Measurements from ENCODE around the gene PLK2. TPM values are rescaled to one million over a fixed set of nuclear protein-coding genes. Genes with fewer than 3 reads are reported as not detected.

Gene PLK2
- total RNA-seq, 4 donors from 2014 or later, result 18.2 to 61.4 (median 36.4) TPM

DNA sequence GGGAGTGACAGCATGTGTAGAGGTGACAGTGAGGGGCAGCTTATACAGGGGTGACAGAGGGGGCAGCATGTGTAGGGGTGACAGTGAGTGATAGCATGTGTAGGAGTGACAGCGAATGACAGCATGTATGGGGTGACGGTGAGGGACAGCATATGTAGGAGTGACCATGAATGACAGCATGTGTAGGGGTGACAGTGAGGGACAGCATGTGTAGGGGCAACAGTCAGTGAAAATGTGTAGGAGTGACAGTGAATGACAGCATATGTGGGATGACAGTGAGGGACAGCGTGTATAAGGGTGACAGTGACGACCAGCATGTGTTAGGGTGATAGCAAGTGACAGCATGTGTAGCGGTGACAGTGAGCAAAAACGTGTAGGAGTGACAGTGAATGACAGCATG is 21.9 kb upstream of the PLK2 start:
- H3K27ac ChIP-seq, result no peak overlapping the region
- H3K4me3 ChIP-seq, result no peak overlapping the region
- 80 to 89% methylated on average over 6 of the region's 6 CpGs for WGBS, 2 donors (ENCODE audit: low coverage in 1 of 2)
- no peaks in the 10 kb centered on the region for H3K4me1 ChIP-seq
- TF ChIP-seq, protein P1, sequence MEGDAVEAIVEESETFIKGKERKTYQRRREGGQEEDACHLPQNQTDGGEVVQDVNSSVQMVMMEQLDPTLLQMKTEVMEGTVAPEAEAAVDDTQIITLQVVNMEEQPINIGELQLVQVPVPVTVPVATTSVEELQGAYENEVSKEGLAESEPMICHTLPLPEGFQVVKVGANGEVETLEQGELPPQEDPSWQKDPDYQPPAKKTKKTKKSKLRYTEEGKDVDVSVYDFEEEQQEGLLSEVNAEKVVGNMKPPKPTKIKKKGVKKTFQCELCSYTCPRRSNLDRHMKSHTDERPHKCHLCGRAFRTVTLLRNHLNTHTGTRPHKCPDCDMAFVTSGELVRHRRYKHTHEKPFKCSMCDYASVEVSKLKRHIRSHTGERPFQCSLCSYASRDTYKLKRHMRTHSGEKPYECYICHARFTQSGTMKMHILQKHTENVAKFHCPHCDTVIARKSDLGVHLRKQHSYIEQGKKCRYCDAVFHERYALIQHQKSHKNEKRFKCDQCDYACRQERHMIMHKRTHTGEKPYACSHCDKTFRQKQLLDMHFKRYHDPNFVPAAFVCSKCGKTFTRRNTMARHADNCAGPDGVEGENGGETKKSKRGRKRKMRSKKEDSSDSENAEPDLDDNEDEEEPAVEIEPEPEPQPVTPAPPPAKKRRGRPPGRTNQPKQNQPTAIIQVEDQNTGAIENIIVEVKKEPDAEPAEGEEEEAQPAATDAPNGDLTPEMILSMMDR (IDR thresholded peaks at IDR 0.05), result no peak
- no peaks in the 10 kb centered on the region for H3K36me3 ChIP-seq
- peaks cover 12% of the 10 kb centered on the region for H3K27me3 ChIP-seq
- no peak for ATAC-seq
- no peaks in the 10 kb centered on the region for H3K9me3 ChIP-seq

DNA sequence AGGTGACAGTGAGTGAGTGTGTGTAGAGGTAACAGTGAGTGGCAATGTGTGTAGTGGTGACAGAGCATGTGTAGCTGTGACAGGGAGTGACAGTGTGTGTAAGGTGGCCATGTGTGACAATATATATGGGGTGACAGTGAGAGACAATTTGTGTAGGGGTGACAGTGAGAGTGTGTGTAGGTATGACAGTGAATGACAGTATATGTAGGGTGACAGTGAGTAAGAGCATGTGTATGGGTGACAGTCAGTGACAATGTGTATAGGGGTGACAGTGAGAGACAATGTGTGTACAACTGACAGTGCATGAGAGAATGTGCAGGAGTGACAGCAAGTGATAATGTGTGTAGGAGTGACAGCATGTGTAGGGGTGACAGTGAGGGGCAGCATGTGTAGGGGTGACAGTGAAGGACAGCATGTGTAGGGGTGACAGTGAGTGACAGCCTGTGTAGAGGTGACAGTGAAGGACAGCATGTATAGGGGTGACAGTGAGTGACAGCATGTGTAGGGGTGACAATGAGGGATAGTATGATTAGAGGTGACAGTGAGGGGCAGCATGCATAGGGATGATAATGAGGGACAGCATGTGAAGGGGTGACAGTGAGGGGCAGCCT is 21.3 kb upstream of the PLK2 start:
- no peak for ATAC-seq
- Histone ChIP-seq H3K36me3 (no peaks in the 10 kb centered on the region), H3K4me1 (no peaks in the 10 kb centered on the region), H3K4me3 (no peak overlapping the region), H3K27me3 (peaks cover 12% of the 10 kb centered on the region), H3K9me3 (no peaks in the 10 kb centered on the region), H3K27ac (no peak overlapping the region)
- TF ChIP-seq, protein P1 (IDR thresholded peaks at IDR 0.05), result no peak
- TF ChIP-seq EP300 (IDR thresholded peaks at IDR 0.05) (no peak), POLR2A (IDR thresholded peaks at IDR 0.05) (no peak), POLR2AphosphoS5 (IDR thresholded peaks at IDR 0.05) (no peak)

- WGBS, 2 donors (ENCODE audit: low coverage in 1 of 2), result 43 to 46% methylated on average over 1 of the region's 1 CpG
Observed at GRCh38 chr5:58477760-58478376, 18.0 kb upstream of the PLK2 start.

GRCh38 chr5:58475404-58475803 is 15.5 kb upstream of the PLK2 start:
- WGBS, 2 donors (ENCODE audit: low coverage in 1 of 2), result 71% methylated on average over 2 of the region's 3 CpGs; no CpG with 5 or more reads in 1 of the 2 donors
- H3K4me3 ChIP-seq, result no peak overlapping the region
- ATAC-seq, result no peak
- no peaks in the 10 kb centered on the region for H3K36me3 ChIP-seq
- H3K27ac ChIP-seq, result no peak overlapping the region
- no peaks in the 10 kb centered on the region for H3K4me1 ChIP-seq
- peaks cover 6% of the 10 kb centered on the region for H3K27me3 ChIP-seq
- no peaks in the 10 kb centered on the region for H3K9me3 ChIP-seq
- TF ChIP-seq POLR2AphosphoS5 (IDR thresholded peaks at IDR 0.05) (no peak), EP300 (IDR thresholded peaks at IDR 0.05) (no peak), POLR2A (IDR thresholded peaks at IDR 0.05) (no peak)
- TF ChIP-seq, protein P1 (IDR thresholded peaks at IDR 0.05), result no peak

More at GRCh38 chr5:58477760-58478376, 18.0 kb upstream of the PLK2 start:
- no peaks in the 10 kb centered on the region for H3K4me1 ChIP-seq
- H3K36me3 ChIP-seq, result no peaks in the 10 kb centered on the region
- TF ChIP-seq EP300 (IDR thresholded peaks at IDR 0.05) (no peak), POLR2AphosphoS5 (IDR thresholded peaks at IDR 0.05) (no peak), POLR2A (IDR thresholded peaks at IDR 0.05) (no peak)
- TF ChIP-seq, protein P1 (IDR thresholded peaks at IDR 0.05), result no peak
- no peak overlapping the region for H3K27ac ChIP-seq
- H3K4me3 ChIP-seq, result no peak overlapping the region
- no peaks in the 10 kb centered on the region for H3K9me3 ChIP-seq
- no peak for ATAC-seq
- H3K27me3 ChIP-seq, result peaks cover 12% of the 10 kb centered on the region

DNA sequence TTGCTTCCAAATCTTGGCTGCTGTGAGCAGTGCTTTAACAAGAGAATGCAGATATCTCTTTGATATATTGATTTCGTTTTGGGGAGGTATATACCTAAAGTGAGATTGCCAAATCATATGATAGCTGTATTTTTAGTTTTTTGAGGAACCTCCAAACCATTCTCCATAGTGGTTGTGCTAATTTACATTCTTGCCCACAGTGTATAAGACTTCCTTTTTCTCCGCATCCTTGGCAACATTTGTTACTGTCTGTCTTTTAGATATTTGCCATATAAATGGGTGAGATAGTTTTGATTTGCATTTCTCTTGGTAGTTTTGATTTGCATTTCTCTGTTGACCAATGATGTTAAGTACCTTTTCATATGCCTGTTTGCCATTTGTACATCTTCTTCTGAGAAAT is 10.0 kb upstream of the PLK2 start:
- no peaks in the 10 kb centered on the region for H3K27me3 ChIP-seq
- no peak overlapping the region for H3K4me3 ChIP-seq
- TF ChIP-seq POLR2A (IDR thresholded peaks at IDR 0.05) (no peak), EP300 (IDR thresholded peaks at IDR 0.05) (no peak), POLR2AphosphoS5 (IDR thresholded peaks at IDR 0.05) (no peak)
- TF ChIP-seq, protein P1 (IDR thresholded peaks at IDR 0.05), result no peak
- no peaks in the 10 kb centered on the region for H3K9me3 ChIP-seq
- H3K4me1 ChIP-seq, result no peaks in the 10 kb centered on the region
- ATAC-seq, result no peak
- H3K36me3 ChIP-seq, result no peaks in the 10 kb centered on the region
- no peak overlapping the region for H3K27ac ChIP-seq
- WGBS, 2 donors (ENCODE audit: low coverage in 1 of 2), result 78 to 95% methylated on average over 2 of the region's 2 CpGs
